Measurements from ENCODE around the gene FITM1. TPM values are rescaled to one million over a fixed set of nuclear protein-coding genes. Genes with fewer than 3 reads are reported as not detected.
A peak's percentile ranks its signal among the peaks of the same experiment; 100 is the strongest.

The FITM1 gene
- total RNA-seq, 1 donor from 2014 or later = 0.59 TPM

- Mint-ChIP-seq H3K27me3 (ENCODE audit: unreplicated experiment) (peaks cover 4% of the 10 kb centered on the region), H3K9me3 (ENCODE audit: unreplicated experiment) (no peaks in the 10 kb centered on the region), H3K27ac (ENCODE audit: unreplicated experiment) (no peak overlapping the region), H3K36me3 (ENCODE audit: low read depth, unreplicated experiment) (peaks cover 5% of the 10 kb centered on the region), H3K4me1 (ENCODE audit: unreplicated experiment) (peaks cover 10% of the 10 kb centered on the region), H3K4me3 (ENCODE audit: unreplicated experiment) (no peak overlapping the region)
- DNase-seq (ENCODE audit: low spot score) = no peak
- TF ChIP-seq, protein P1, sequence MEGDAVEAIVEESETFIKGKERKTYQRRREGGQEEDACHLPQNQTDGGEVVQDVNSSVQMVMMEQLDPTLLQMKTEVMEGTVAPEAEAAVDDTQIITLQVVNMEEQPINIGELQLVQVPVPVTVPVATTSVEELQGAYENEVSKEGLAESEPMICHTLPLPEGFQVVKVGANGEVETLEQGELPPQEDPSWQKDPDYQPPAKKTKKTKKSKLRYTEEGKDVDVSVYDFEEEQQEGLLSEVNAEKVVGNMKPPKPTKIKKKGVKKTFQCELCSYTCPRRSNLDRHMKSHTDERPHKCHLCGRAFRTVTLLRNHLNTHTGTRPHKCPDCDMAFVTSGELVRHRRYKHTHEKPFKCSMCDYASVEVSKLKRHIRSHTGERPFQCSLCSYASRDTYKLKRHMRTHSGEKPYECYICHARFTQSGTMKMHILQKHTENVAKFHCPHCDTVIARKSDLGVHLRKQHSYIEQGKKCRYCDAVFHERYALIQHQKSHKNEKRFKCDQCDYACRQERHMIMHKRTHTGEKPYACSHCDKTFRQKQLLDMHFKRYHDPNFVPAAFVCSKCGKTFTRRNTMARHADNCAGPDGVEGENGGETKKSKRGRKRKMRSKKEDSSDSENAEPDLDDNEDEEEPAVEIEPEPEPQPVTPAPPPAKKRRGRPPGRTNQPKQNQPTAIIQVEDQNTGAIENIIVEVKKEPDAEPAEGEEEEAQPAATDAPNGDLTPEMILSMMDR (IDR thresholded peaks at IDR 0.05; ENCODE audit: unreplicated experiment) = no peak
Observed at GRCh38 chr14:24110060-24110459, 20.4 kb upstream of the FITM1 start.

DNA sequence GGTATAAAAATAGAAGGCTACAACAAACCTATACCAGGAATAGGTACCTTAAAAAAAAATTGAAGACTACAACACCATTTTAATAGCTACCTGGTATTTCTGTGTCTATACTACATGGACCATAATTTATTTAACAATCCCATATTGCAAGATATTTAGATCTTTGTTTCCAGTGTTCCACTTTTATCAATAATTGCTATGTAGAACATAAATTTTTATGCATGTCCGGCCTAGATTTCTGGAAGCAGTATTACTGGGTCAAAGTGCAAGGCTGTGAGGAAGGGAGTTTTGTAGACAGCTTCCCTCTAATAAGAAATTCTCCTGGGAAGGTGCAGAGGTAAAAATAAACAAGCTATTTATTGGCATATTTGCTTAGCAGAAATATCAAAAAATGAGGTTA, 19.9 kb upstream of the FITM1 start:
- Mint-ChIP-seq H3K9me3 (ENCODE audit: unreplicated experiment) (no peaks in the 10 kb centered on the region), H3K27me3 (ENCODE audit: unreplicated experiment) (peaks cover 5% of the 10 kb centered on the region), H3K4me1 (ENCODE audit: unreplicated experiment) (peaks cover 15% of the 10 kb centered on the region), H3K4me3 (ENCODE audit: unreplicated experiment) (no peak overlapping the region), H3K27ac (ENCODE audit: unreplicated experiment) (no peak overlapping the region), H3K36me3 (ENCODE audit: low read depth, unreplicated experiment) (peaks cover 3% of the 10 kb centered on the region)
- TF ChIP-seq, protein P1 (IDR thresholded peaks at IDR 0.05; ENCODE audit: unreplicated experiment) = no peak
- DNase-seq (ENCODE audit: low spot score) = no peak

GRCh38 chr14:24113379-24113800, 17.1 kb upstream of the FITM1 start:
- Mint-ChIP-seq H3K36me3 (ENCODE audit: low read depth, unreplicated experiment) (peaks cover 5% of the 10 kb centered on the region), H3K27me3 (ENCODE audit: unreplicated experiment) (peaks cover 10% of the 10 kb centered on the region), H3K4me3 (ENCODE audit: unreplicated experiment) (peak overlapping the region; percentile 95), H3K4me1 (ENCODE audit: unreplicated experiment) (peaks cover 23% of the 10 kb centered on the region), H3K27ac (ENCODE audit: unreplicated experiment) (peak overlapping the region; percentile 97), H3K9me3 (ENCODE audit: unreplicated experiment) (no peaks in the 10 kb centered on the region)
- no peak for DNase-seq (ENCODE audit: low spot score)
- TF ChIP-seq, protein P1 (IDR thresholded peaks at IDR 0.05; ENCODE audit: unreplicated experiment) = no peak

GRCh38 chr14:24113801-24114531, 16.5 kb upstream of the FITM1 start:
- H3K27ac Mint-ChIP-seq (ENCODE audit: unreplicated experiment) = peak overlapping the region; percentile 97
- peaks cover 10% of the 10 kb centered on the region for H3K27me3 Mint-ChIP-seq (ENCODE audit: unreplicated experiment)
- H3K4me3 Mint-ChIP-seq (ENCODE audit: unreplicated experiment) = peak overlapping the region; percentile 95
- DNase-seq (ENCODE audit: low spot score) = peak; percentile 67
- no peaks in the 10 kb centered on the region for H3K9me3 Mint-ChIP-seq (ENCODE audit: unreplicated experiment)
- TF ChIP-seq, protein P1 (IDR thresholded peaks at IDR 0.05; ENCODE audit: unreplicated experiment) = no peak
- peaks cover 20% of the 10 kb centered on the region for H3K4me1 Mint-ChIP-seq (ENCODE audit: unreplicated experiment)
- peaks cover 11% of the 10 kb centered on the region for H3K36me3 Mint-ChIP-seq (ENCODE audit: low read depth, unreplicated experiment)

Measured in endothelial cell (in vitro differentiated cells).